Dermis blood vessel endothelial cell (primary cell): ENCODE results near the gene LEMD3. TPM values are rescaled to one million over a fixed set of nuclear protein-coding genes. Genes with fewer than 3 reads are reported as not detected.

Source experiments
- DNase-seq: peaks from one replicate; pipeline ENCODE4 v3.0.0; 2010
- total RNA-seq: library from RNA; depleted of rRNA; stranded (reverse); fragments of >200 nt; gene quantifications from 2 replicates; pipeline ENCODE4 v1.2.3, GENCODE V29; 2014

LEMD3 gene
- total RNA-seq, 1 donor from 2014 or later = 30.1 TPM

DNA sequence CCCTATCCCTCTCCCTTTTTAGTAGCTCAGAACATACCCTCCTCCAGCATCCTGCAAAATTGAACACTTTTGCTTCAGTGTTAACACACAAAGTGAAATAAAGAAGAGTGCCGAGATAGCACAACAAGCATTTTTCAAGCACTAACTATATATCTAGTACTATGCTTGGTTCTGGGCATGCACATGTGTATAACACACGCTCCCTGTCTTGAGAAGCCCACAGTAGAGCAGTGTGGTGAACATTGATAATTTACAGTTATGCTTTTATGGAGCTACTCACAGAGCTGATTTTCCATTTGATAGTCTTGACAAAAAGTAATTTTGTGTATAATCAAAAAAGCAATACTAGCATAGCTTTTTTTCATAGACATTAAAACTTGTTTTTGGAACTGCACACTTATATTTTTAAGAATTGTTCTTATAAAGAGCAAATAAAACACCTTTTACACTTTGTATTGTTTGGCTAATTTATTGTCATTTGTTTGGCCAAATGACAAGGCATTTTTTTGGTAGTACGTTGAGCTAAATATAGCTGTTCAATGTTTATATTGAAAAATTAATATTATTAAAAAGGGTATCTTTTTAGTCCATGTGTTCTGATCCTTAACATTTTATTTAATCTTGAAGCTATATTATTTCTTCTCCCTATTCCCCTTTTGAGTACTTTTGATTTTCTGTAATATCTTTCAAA lies 39.7 kb downstream of the LEMD3 start:
- DNase-seq = peak; percentile 6

DNA sequence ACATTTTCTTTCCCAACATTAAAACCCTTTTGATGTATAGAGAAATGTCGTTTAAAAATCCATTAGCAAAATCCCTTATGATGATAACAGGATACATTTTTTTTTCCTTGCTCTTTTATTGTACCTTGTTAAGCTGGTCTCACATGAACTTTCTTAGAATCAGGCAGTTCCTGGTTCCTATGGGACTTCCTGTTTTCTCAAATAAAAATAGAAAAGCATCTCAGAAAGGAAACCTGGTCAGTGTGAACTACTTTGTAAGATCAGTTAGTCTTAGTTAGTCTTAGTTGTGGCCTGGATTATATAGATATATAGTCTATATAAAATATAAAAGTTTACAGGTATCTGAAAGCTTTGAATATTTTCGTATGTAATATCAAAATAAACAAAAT lies 40.3 kb downstream of the LEMD3 start:
- DNase-seq = peak; percentile 84

DNA sequence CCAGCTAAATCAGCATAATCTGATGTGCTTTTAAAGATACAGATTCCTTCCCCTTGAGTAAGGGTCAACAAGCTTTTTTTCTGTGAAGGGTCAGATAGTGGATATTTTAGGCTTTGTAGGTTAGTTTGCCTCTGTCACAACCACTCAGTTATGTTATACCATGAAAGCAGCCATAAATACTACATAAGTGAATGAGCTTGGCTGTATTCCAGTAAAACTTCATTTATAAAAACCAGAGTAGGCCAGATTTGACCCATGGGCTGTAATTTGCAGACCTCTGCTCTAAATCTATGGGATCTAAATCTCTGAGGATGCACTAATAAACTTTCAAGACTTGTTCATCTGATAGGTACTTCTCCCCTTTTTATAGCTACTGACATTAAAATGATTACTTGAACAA lies 47.7 kb downstream of the LEMD3 start:
- DNase-seq = no peak

DNA sequence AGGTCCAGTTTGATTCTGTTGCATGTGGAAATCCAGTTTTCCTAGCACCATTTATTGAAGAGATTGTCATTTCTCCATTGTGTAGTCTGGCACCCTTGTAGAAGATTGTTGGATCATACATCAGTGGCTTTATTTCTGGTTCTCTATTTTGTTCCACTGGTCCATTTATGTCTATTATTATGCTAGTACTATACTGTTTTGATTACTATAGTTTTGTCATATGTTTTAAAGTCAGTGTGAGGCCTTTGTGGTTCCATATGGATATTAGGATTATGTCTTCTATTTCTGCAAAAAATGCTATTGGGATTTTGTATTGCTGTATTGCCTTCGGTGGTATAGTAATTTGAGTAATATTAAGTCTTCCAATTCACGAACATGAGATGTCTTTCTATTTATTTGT lies 51.4 kb downstream of the LEMD3 start:
- no peak for DNase-seq

DNA sequence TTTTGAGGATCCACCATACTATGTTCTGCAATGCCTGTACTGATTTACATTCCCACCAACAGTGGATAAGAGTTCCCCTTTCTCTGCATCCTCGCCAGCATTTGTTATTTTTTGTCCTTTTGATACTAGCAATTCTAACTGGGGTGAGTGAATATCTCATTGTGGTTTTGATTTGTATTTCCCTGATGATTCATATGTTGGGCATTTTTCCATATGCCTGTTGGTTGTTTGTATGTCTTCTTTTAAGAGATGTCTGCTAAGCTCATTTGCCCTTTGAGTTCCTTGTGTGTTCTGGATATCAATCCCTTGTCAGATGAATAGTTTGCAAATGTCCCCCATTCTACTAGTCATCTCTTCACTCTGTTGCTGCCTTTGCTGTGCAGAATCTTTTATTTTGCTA lies 60.1 kb downstream of the LEMD3 start:
- peak; percentile 54 for DNase-seq

DNA sequence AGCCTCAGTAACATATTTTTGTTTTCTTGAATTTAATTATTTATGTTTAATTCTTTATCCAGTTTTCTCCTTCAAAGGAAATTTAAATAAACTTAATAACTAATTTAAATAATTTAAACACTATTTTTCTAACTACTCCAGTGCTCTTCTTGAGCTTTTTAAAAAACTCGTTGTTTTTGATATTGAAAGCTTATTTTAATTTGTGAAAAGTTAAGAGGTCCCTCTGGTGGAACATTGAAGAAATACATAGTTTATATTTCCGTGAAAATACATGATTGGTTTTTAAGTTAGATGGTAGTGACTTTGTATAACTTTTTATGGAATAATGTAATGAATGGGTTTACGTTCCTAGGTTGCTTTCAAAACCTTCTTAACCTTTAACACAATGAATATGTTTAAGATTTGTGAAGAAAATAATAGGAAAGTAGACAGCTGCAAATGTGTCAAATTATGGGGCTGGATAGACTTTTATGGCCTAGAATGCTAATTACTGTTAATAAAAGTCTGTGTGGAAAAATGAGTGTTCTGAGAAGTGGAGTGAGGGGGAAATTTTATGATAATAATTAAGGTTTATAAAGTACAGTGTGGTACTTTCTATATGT lies 63.2 kb downstream of the LEMD3 start:
- peak; percentile 59 for DNase-seq

DNA sequence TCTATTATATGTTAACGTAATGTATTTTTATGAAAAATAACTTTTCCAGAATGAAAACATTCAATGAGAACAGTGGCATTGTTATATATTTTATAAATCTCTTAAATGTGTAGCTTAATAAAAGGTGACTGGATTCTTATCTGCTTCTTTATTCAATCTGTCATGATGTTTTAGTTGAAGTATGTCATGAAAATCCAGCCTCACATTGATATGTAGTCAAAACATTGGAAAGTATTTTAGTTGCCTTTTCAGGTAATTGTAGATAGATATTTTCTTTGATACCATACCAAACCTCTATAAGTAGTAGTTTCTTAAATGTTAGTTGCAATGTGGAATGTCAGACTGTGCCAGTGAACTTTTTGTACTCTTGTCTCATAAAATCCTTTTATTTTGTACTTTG lies 67.8 kb downstream of the LEMD3 start:
- DNase-seq = no peak

DNA sequence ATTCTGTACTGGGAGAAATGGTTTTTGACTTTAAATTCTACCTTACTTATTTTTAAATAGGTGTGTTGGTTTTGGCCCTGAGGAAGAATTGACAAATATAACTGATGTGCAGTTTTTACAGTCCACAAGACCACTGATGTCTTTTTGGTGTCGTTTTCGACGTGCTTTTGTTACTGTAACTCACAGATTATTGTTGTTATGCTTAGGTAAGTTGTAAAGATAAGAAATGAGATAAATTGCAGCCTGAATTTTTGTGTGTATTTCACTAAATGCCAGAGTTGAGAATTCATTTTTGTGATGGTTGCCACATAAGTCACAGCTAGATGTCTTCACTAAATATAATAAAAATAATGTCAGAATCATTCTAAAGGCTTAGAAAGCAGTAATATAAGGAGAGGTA lies 69.2 kb downstream of the LEMD3 start:
- no peak for DNase-seq

DNA sequence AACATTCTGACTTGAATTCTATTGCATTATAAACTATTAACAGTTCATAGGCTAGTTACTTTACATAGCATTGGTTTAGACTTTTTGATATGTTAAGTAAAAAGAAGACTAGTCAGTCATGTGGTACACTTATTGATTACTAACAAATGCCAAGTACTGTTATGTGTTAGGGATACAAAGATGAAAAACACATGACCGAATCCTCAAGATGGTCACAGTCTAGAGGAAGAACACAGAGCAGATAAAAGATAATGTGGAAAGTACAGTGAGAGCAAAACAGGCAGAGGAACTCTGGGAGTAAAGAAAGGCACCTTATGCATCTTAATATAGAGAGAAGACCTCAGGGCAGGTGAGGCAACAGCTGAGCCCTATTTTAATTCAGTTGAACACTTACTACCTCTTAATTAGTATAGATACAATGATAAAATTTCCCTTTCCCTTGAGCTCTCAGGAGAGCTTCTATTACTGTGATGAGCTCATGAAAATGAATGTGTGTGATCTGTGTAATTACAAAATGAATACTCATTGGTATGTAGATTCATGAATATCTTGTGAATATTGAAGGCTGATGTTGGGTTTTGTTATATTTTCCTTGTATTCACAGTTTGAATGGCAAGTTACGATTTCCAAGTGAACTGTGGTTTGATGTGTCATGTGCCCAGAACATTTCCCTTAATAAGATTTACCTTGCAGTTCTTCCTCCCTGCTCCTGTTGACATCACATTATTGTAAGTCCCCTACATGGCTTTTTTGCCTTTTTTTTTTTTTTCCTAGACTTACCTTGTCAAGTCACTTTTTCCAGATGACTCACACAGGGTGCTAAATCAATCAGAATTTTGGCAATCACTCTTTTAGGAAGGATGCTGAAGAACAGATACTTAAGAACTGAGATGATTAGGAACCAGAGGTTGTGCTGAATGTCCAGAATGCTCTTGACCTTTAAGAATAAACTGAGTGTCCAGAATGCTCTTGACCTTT lies 79.6 kb downstream of the LEMD3 start:
- peak; percentile 11 for DNase-seq

DNA sequence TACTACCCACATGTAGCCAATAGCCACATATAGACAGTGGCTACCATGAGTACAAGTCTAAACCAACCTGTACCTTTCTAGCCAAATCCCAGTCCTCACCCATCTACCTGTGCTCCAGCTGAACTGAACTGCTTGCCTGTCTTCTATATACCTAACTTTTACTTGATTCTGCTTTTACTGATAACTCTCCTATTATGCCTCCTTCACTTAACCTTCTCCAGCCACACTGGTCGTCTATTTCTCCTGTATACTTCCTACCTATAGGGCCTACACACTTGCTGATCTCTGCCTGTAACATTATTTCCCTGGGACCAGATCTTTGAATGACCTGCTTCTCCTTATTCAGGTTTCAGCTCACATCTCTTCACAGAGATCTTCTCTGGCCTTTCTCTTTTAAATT lies 83.1 kb downstream of the LEMD3 start:
- no peak for DNase-seq

DNA sequence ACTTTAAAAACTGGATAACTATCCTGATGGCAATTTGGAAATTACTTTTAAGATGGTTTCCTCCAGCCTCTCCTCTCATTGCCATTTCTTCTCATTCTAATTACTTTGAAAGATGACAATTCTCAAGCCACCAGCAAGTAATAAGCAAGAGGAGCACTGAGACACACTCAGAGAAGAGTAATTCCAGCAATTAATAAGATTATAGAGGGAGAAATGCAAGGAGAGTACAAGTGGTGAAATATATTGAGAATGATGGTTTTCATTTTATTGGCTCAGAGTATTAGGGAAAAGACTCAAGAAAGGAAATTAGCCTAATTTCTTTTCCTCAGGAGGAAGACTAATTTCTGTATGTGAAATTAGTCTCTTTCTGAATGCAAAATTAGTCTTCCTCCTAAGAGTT lies 88.6 kb downstream of the LEMD3 start:
- DNase-seq = no peak

DNA sequence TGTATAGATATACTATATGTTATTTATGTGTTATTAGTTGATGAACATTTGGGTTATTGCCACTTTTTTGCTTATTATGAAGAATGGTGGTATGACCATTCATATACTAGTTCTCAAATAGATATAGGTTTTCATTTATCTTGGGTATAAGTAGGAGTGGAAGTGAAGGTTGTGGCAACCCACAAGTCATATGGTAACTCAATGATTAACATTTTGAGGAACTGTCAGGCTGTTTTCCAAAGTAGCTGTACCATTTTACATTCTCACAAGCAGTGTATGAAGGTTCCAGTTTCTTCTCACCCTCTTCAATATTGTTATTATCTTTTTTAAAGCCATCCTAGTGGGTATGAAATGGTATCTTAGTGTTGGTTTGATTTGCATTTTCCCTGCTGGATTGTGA lies 90.1 kb downstream of the LEMD3 start:
- DNase-seq = no peak

DNA sequence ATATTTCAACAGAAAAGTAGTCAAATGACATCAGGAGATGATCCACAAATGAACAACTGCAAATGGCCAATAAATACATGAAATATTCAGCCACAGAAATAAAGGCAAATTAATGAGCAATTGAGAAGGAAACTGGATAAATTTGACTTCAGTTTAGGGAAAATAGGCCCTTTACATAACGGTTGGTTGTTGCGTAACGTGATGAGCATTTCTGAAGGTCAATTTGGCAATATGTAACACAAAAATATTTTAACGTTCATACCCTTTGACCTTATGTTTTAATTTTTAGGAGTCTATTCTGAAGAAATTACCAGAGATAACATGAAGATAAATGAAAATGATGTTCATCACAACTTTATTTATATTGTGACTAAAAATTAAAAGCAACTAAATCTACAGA lies 94.4 kb downstream of the LEMD3 start:
- no peak for DNase-seq

DNA sequence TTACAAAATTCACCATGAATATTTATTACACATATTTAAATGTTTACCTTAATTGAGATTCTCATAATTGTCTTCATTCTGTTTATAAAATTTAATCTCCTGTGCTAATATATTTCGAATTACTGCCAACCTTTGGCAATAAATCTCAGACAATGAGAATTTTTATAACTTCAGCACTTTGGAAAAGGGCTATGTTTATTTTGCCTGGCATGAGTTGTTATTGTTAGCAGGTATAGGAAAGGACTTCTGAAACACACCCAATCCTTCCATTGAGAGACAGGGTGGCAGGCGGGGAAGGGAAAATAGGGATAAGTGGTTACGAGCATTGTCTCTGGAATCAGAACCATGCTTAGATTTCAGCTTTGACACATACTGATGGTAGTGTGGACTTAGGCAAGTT lies 97.0 kb downstream of the LEMD3 start:
- no peak for DNase-seq

DNA sequence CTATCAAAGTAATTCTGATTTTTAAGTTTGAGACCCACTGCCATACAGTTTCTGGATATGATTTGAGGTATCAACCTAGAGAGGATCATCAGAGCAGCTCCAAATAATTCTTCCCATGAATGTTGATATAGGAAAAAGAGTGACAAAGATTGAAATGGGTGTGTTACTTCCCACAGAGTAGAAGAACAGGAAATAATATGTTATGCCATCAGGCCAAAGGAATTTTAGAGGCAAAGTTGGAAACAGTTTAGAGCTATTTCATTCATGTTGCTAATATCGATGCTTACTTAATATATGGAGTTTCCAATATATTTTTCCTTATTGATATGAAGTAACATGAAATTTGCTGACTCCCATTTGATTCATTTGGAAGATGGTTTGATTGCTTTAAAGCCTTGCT lies 100.2 kb downstream of the LEMD3 start:
- peak; percentile 68 for DNase-seq

DNA sequence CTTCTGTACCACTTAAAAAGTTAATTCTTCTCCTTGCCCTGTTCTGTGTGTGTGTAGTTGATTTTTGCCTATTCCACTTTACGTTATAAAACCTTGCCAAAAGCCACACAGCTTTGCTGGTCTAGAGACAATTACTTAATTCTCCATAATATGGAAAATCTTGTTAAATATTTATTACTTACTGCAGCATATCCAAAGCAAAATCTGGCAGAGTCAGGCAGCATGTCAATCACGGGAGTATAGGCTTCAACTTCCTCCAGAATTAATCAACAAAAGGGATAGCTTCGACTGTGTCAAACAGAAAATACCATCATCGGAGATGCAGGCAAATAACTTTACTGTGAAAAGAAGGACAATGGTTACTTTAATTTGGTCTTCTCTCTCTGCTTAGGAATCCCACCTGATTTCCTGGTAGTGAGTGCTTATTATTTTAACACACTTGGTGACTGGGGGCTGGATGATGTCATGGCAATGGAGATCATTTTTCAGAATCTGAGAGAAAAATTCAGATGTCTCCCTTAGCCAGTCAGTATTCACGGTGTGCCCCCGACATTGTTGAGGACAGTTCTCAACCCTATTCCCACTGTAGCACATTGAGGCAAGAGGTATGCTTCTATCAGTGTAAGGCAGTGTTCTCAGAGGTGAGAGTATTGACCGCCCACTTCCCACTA lies 105.4 kb downstream of the LEMD3 start:
- DNase-seq = no peak

DNA sequence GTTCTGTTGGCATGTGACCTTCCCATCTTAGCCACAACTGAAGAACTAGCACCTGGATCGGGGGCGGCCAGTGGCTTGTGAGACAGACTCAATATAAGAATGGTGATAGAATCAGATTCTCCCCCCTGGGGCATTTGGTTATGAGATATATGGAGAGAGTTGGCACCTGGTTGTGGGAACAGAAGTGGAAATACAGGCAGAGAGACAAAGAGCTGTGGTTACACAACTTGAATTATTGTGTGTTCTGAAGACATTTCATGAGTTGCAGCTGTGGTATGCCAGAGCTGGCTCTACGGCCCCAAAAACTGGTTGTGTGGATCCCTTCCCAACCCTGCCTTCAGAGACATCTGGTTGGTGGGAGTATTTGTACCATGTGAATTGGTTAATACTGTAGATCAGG lies 106.2 kb downstream of the LEMD3 start:
- no peak for DNase-seq

DNA sequence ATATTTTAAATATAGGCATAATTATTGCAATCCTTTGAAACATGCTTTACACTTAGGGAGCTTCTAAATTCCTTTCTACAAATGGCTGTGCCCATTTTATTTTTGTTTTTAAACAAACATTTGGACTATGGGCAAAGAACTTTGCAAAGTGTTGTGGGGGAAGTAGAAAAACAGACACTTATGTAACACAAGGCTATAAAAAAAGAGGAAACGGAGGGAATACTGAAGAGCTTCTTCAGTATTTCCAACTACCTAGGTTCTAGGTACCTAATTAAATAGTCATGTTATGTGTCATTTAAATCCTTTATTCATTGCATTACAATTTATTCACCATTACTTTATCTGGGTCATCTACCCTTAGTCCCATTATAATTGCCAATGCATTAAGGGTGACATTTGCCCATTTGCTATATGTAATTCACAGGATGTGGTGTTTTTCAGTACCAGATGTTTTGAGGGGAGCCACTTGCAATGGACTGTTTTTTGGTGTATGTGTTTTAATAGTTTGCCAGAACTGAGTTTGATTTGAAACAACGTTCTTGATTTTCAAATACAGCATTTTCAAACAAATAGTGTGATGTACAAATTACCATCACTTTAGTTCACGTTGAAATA lies 107.6 kb downstream of the LEMD3 start:
- DNase-seq = no peak

DNA sequence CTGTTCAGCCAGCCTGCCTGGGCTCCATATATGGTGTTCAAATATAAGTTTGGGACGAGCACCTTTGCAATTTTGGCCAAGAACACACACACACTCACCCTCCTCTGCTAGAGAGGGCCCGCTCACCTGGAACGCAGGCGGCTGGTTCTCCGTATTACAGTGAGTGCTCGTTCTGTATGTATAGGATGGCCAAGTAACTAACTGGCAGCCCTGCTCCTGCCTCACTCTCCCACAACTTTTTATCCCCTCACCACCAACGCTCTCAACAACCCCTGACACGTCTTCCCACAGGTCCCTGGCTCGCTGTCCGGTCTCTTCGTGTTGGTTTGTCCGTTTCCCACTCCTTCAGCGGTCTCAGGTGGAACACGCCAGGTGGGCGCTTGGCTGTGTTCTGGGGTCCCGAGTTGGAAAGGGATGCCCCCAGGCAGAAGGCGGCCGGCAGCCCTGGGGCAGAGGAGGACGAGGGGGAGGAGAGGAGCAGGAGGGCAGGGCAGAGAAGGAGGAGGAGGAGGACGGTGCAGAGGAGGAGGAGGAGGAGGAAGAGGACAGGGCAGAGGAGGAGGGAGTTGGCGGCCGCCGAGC lies 108.7 kb downstream of the LEMD3 start:
- peak; percentile 17 for DNase-seq

DNA sequence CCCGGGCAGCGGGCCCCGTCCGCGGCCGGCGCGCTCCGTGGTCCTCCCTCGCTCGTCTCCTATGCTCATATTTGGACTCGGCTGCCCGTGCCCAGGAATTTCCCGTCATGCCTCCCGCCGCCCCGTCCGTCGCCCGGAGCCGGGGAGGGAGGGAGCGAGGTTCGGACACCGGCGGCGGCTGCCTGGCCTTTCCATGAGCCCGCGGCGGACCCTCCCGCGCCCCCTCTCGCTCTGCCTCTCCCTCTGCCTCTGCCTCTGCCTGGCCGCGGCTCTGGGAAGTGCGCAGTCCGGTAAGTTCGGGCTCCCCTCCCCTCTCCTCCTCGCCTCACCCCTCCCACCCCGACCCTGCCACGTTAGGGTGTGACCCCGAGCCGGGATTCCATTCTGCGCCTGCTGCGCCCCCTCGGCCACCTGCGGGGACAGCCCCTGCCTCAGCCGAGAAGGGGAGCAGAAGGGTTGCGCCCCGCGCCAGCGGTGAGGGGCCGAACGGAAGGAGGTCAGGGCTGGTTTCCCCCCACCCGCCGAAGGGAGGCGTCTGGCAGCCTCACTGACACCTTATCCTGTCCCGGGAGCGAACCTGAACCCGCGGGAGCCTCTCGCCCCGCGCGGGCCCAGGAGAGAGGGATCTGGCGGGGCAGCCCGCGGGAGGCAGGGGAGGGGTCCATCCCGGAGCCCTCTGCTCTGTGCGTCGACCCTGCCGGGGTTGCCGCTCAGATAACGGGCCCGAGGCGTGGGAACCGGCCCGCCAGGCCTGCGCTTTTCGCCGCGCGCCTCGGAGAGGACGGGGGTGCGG lies 109.4 kb downstream of the LEMD3 start, which contains the start of gene MSRB3:
Gene MSRB3, plus strand, starts transcription at position 108 of the 793 bp plus-strand sequence. CDS start 29,897 bp downstream, outside the sequence.
- DNase-seq = peak; percentile 75
